ENCODE results near the gene MALT1. TPM values are rescaled to one million over a fixed set of nuclear protein-coding genes. Genes with fewer than 3 reads are reported as not detected.

The MALT1 gene, protein sequence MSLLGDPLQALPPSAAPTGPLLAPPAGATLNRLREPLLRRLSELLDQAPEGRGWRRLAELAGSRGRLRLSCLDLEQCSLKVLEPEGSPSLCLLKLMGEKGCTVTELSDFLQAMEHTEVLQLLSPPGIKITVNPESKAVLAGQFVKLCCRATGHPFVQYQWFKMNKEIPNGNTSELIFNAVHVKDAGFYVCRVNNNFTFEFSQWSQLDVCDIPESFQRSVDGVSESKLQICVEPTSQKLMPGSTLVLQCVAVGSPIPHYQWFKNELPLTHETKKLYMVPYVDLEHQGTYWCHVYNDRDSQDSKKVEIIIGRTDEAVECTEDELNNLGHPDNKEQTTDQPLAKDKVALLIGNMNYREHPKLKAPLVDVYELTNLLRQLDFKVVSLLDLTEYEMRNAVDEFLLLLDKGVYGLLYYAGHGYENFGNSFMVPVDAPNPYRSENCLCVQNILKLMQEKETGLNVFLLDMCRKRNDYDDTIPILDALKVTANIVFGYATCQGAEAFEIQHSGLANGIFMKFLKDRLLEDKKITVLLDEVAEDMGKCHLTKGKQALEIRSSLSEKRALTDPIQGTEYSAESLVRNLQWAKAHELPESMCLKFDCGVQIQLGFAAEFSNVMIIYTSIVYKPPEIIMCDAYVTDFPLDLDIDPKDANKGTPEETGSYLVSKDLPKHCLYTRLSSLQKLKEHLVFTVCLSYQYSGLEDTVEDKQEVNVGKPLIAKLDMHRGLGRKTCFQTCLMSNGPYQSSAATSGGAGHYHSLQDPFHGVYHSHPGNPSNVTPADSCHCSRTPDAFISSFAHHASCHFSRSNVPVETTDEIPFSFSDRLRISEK
- polyA plus RNA-seq (2013, experiment 1 of 2): 11.5 TPM
- polyA plus RNA-seq (2013, experiment 2 of 2): 12.4 TPM

DNA sequence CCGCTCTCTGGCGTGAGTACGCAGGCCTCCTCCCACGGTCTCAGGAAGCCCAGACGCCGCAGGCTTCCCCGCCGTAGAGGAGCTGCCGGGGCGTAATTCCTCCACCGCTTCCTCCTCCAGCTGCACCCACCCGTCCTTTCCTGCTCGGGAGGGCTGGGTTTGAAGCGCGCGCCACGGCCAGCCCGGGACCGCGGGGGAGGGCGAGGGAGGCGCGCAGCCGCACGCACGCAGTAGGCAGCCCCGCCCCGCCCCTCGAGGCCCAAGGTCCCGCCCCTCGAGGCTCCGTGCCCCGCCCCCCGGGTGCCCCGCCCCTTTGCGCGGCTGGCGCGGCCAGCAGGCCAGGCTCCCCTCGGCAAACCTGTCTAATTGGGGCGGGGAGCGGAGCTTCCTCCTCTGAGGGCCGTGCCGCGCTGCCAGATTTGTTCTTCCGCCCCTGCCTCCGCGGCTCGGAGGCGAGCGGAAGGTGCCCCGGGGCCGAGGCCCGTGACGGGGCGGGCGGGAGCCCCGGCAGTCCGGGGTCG lies at the start of gene MALT1:
MALT1 (plus strand) TSS at position 355 of the 521 bp plus-strand sequence. CDS start 179 bp downstream, outside the sequence.
- Histone ChIP-seq H3K4me3 (ENCODE audit: low read length) (peak within 1 kb of the TSS; percentile 77), H3K4me1 (ENCODE audit: insufficient read depth, low read length) (peaks cover 10% of the 10 kb centered on the region), H3K36me3 (ENCODE audit: insufficient read depth, low read length) (no peaks in the 10 kb centered on the region; the same call in 1 of the 2 replicates), H3K9ac (ENCODE audit: low read depth, low read length) (peak within 1 kb of the TSS; percentile 85), H3K27me3 (ENCODE audit: insufficient read depth, low read length) (no peaks in the 10 kb centered on the region), H3K9me3 (ENCODE audit: insufficient read depth, low read depth, low read length) (no peaks in the 10 kb centered on the region), H3K27ac (ENCODE audit: low read depth, low read length) (peak within 1 kb of the TSS; percentile 77)
- under 1% methylated on average over 60 of the region's 60 CpGs for WGBS

DNA sequence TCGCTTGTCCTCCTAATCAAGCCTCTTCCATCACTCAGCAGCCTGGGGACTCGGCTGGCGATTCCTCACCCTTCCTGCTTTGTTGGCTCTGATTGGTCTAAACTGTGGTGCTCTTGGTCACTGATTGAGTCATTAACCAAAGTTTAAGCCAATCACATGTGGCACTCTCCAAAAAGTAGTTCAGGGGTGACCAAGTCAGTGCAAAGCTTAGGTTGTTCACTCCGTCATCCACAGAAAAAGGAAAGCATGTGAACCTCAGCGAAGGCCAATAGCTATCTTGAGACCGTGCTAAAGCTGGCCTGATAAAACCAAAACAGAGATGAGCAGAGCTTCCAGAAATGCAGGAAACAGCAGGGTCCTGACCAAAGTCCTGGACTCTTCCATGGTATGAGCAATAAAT lies 47.3 kb upstream of the MALT1 start:
- WGBS: 93% methylated on average over 6 of the region's 6 CpGs
- Histone ChIP-seq H3K9me3 (ENCODE audit: insufficient read depth, low read depth, low read length) (no peaks in the 10 kb centered on the region), H3K27ac (ENCODE audit: low read depth, low read length) (no peak overlapping the region), H3K4me3 (ENCODE audit: low read length) (no peak overlapping the region), H3K4me1 (ENCODE audit: insufficient read depth, low read length) (peaks cover 11% of the 10 kb centered on the region), H3K9ac (ENCODE audit: low read depth, low read length) (no peak overlapping the region), H3K36me3 (ENCODE audit: insufficient read depth, low read length) (no peaks in the 10 kb centered on the region), H3K27me3 (ENCODE audit: insufficient read depth, low read length) (no peaks in the 10 kb centered on the region)

DNA sequence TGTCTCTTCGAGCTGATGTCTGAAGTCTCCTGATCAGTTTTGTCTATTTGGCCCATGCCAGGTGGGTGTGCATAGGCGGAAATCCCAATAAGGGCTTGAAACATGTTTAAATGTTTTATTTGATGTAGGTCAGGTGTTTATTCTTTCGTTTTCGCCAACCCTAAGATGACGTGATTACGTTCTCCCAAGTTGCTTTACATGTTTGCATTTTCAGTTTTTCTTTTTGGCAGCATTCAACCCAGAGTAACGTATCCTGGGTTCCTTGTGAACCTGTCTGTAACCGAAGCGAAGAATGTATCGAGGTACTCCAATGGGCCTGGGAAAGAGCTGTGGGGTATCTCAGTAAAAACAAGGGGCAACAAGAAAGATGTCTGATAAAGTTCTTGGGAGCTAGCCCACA lies 45.4 kb upstream of the MALT1 start:
- H3K27me3 ChIP-seq (ENCODE audit: insufficient read depth, low read length): no peaks in the 10 kb centered on the region
- H3K9me3 ChIP-seq (ENCODE audit: insufficient read depth, low read depth, low read length): no peaks in the 10 kb centered on the region
- H3K4me1 ChIP-seq (ENCODE audit: insufficient read depth, low read length): peaks cover 18% of the 10 kb centered on the region
- H3K4me3 ChIP-seq (ENCODE audit: low read length): no peak overlapping the region
- H3K9ac ChIP-seq (ENCODE audit: low read depth, low read length): no peak overlapping the region
- WGBS: 93% methylated on average over 10 of the region's 10 CpGs
- H3K36me3 ChIP-seq (ENCODE audit: insufficient read depth, low read length): no peaks in the 10 kb centered on the region
- no peak overlapping the region for H3K27ac ChIP-seq (ENCODE audit: low read depth, low read length)

DNA sequence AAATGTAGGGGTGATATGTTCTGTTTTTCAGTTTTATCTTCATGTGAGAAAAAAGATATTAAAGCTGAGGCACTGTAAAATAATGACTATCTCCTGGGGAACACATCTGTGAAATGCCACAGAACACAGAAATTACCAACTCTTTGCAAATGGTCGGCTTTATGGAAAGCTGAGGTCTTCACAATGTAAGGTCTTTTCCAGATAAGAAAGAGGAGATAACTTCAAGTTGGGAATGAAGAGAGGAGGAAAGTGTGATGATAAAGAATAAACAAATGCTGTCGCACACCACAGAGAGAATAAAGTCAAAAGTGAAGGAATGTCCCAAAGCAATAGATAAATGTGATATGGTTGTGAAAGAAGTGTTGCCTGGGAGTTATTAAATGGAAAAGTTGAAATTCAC lies 41.2 kb upstream of the MALT1 start:
- 84% methylated on average over 2 of the region's 2 CpGs for WGBS
- Histone ChIP-seq H3K4me1 (ENCODE audit: insufficient read depth, low read length) (peaks cover 18% of the 10 kb centered on the region), H3K27me3 (ENCODE audit: insufficient read depth, low read length) (no peaks in the 10 kb centered on the region), H3K4me3 (ENCODE audit: low read length) (no peak overlapping the region), H3K9ac (ENCODE audit: low read depth, low read length) (no peak overlapping the region), H3K9me3 (ENCODE audit: insufficient read depth, low read depth, low read length) (no peaks in the 10 kb centered on the region), H3K27ac (ENCODE audit: low read depth, low read length) (no peak overlapping the region), H3K36me3 (ENCODE audit: insufficient read depth, low read length) (no peaks in the 10 kb centered on the region)

DNA sequence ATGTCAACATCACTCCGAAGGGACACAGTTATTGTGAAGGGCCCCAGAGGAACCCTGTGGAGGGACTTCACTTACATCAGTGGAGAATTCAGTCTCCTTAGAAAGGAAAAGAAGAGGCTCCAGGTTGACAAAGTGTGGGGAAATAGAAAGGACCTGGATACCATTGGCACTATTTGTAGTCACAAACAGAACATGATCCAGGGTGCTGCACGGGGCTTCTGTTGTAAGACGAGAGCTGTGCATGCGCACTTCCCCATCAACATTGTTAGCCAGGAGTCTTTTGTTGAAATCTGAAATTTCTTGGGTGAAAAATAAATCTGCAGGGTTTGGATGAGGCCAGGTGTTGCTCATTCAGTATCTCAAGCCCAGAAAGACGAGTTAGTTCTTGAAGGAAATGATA lies 40.0 kb upstream of the MALT1 start:
- Histone ChIP-seq H3K36me3 (ENCODE audit: insufficient read depth, low read length) (no peaks in the 10 kb centered on the region), H3K27me3 (ENCODE audit: insufficient read depth, low read length) (no peaks in the 10 kb centered on the region), H3K27ac (ENCODE audit: low read depth, low read length) (no peak overlapping the region), H3K9ac (ENCODE audit: low read depth, low read length) (no peak overlapping the region), H3K4me3 (ENCODE audit: low read length) (no peak overlapping the region), H3K9me3 (ENCODE audit: insufficient read depth, low read depth, low read length) (no peaks in the 10 kb centered on the region), H3K4me1 (ENCODE audit: insufficient read depth, low read length) (peaks cover 18% of the 10 kb centered on the region)
- WGBS: 85% methylated on average over 5 of the region's 5 CpGs

DNA sequence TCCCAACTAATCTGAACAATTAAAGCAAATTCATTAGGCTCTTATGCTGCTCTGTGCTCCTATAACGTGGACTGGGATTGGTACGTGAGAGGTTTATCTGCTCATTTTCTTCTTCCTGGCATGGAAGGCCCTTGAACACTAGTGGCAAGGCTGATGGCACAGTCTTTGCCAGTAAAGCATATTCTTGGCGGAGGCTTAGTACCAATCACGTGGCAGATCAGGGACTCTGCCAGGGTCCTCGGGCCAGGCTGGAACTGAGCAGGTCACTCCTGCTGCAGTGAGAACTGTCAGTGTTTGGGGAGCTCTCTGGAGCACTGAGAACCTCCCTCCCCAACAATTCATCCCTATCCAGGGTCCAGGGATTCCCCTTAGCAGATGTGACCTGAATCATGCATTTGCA lies 38.7 kb upstream of the MALT1 start:
- Histone ChIP-seq H3K27me3 (ENCODE audit: insufficient read depth, low read length) (no peaks in the 10 kb centered on the region), H3K27ac (ENCODE audit: low read depth, low read length) (no peak overlapping the region), H3K9me3 (ENCODE audit: insufficient read depth, low read depth, low read length) (no peaks in the 10 kb centered on the region), H3K36me3 (ENCODE audit: insufficient read depth, low read length) (no peaks in the 10 kb centered on the region), H3K4me1 (ENCODE audit: insufficient read depth, low read length) (peaks cover 18% of the 10 kb centered on the region), H3K9ac (ENCODE audit: low read depth, low read length) (no peak overlapping the region), H3K4me3 (ENCODE audit: low read length) (no peak overlapping the region)
- WGBS: 94% methylated on average over 5 of the region's 5 CpGs

DNA sequence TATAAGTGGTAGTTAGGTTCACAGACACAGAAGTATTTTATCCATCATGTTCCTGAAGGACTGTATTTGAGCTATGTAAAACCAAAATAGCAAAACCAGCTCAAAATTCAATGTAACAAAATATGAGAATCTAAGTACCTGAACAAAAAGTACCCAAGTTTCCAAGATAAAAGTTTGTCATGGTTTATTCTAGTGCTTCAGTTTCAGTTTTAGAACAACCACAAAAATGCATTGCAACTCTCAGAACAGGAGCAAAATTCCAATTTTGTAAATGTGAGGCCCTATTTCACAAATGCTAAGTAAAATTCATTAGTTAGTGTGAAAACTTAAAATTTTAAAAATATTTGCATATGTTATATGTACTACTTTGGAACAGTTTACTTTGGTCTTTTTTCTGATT lies 37.4 kb upstream of the MALT1 start:
- Histone ChIP-seq H3K36me3 (ENCODE audit: insufficient read depth, low read length) (no peaks in the 10 kb centered on the region), H3K27me3 (ENCODE audit: insufficient read depth, low read length) (no peaks in the 10 kb centered on the region)

DNA sequence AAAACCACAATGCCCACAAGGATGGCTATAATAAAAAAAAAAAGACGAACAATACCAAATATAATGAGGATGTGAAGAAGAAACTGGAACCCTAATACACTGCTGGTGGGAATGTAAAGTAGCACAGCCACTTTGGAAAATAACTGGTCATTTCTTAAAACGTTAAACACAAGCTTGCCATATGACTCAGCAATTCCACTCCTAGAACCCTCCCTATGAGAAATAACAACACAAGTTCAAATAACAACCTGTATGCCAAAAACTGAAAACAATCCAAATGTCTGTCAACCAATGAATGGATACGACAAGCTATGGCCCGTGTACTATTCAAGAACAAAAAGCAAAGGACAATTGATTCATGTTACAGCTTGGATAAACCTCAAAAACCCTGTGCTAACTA lies 35.4 kb upstream of the MALT1 start:
- no peaks in the 10 kb centered on the region for H3K36me3 ChIP-seq (ENCODE audit: insufficient read depth, low read length)
- H3K9ac ChIP-seq (ENCODE audit: low read depth, low read length): no peak overlapping the region
- H3K27ac ChIP-seq (ENCODE audit: low read depth, low read length): no peak overlapping the region
- no peak overlapping the region for H3K4me3 ChIP-seq (ENCODE audit: low read length)
- 86% methylated on average over 3 of the region's 4 CpGs for WGBS
- H3K9me3 ChIP-seq (ENCODE audit: insufficient read depth, low read depth, low read length): no peaks in the 10 kb centered on the region
- peaks cover 19% of the 10 kb centered on the region for H3K4me1 ChIP-seq (ENCODE audit: insufficient read depth, low read length)
- no peaks in the 10 kb centered on the region for H3K27me3 ChIP-seq (ENCODE audit: insufficient read depth, low read length)

More for the DNA sequence above, 37.4 kb upstream of the MALT1 start:
- H3K4me3 ChIP-seq (ENCODE audit: low read length): no peak overlapping the region
- peaks cover 13% of the 10 kb centered on the region for H3K4me1 ChIP-seq (ENCODE audit: insufficient read depth, low read length)
- H3K9me3 ChIP-seq (ENCODE audit: insufficient read depth, low read depth, low read length): no peaks in the 10 kb centered on the region
- no peak overlapping the region for H3K27ac ChIP-seq (ENCODE audit: low read depth, low read length)
- no peak overlapping the region for H3K9ac ChIP-seq (ENCODE audit: low read depth, low read length)

DNA sequence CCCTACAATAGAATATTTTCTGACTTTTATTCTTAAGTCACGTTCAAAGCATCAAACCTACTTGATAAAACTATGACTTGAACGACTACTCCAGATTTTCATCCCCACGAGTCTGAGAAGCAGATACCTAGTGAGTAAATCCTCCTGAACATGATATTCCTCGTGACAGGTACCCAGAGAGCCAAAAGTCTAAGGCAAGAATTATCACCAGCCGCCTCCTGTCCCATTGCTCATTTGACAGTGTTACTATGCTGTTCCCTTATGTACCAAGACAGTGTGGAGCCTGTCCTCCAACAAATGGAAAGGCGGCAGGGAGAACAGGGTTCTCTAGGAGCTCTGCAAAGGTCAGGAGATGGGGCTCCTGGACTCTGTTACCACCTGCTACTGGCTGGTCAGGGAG lies 34.1 kb upstream of the MALT1 start:
- Histone ChIP-seq H3K27ac (ENCODE audit: low read depth, low read length) (no peak overlapping the region), H3K36me3 (ENCODE audit: insufficient read depth, low read length) (no peaks in the 10 kb centered on the region), H3K27me3 (ENCODE audit: insufficient read depth, low read length) (no peaks in the 10 kb centered on the region), H3K4me3 (ENCODE audit: low read length) (no peak overlapping the region), H3K4me1 (ENCODE audit: insufficient read depth, low read length) (peaks cover 32% of the 10 kb centered on the region), H3K9me3 (ENCODE audit: insufficient read depth, low read depth, low read length) (no peaks in the 10 kb centered on the region), H3K9ac (ENCODE audit: low read depth, low read length) (no peak overlapping the region)
- WGBS: 94% methylated on average over 6 of the region's 6 CpGs

DNA sequence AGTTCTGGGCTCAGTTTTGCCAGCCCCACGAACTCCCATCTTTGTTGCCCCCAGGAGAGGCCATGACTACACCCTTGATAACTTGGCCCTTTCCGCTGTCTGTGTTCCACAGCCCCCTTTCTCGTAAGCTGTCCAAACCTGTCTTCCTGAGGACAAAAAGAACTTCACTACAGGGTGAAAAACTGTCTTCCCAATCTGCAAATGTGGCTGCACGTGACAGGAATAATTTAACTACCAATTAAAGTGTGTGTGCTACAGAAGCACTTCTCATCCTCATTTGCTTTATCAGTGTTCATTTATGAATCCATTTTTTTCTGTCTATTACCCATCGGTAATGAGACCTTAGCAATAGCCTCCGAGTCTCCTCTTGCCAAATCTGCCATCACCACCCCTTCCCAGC lies 33.3 kb upstream of the MALT1 start:
- Histone ChIP-seq H3K4me3 (ENCODE audit: low read length) (no peak overlapping the region), H3K27me3 (ENCODE audit: insufficient read depth, low read length) (no peaks in the 10 kb centered on the region), H3K4me1 (ENCODE audit: insufficient read depth, low read length) (peaks cover 32% of the 10 kb centered on the region), H3K27ac (ENCODE audit: low read depth, low read length) (no peak overlapping the region), H3K36me3 (ENCODE audit: insufficient read depth, low read length) (no peaks in the 10 kb centered on the region), H3K9ac (ENCODE audit: low read depth, low read length) (no peak overlapping the region), H3K9me3 (ENCODE audit: insufficient read depth, low read depth, low read length) (no peaks in the 10 kb centered on the region)
- WGBS: 88% methylated on average over 6 of the region's 6 CpGs

DNA sequence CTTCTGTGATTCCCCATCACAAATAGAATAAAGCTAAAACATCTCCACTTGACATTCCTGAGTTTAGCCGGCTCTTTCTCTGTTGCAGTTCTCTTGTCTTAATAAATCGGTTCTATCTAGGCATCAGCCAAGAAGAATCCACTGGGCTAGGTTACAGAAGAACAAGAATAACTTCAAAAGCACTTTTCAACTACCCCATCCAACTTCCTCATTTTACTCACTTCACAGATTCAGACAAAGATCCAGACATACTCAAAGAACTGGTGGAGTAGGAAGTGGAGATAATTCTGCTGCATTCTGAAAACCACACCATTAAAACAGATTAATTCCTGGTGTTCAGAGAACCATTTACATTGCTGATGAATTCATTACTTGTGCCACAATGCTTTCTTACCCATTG lies 32.8 kb upstream of the MALT1 start:
- no peak overlapping the region for H3K27ac ChIP-seq (ENCODE audit: low read depth, low read length)
- H3K27me3 ChIP-seq (ENCODE audit: insufficient read depth, low read length): no peaks in the 10 kb centered on the region
- no peaks in the 10 kb centered on the region for H3K36me3 ChIP-seq (ENCODE audit: insufficient read depth, low read length)
- no peaks in the 10 kb centered on the region for H3K9me3 ChIP-seq (ENCODE audit: insufficient read depth, low read depth, low read length)
- no peak overlapping the region for H3K4me3 ChIP-seq (ENCODE audit: low read length)
- 86% methylated on average over 2 of the region's 2 CpGs for WGBS
- H3K4me1 ChIP-seq (ENCODE audit: insufficient read depth, low read length): peaks cover 32% of the 10 kb centered on the region
- no peak overlapping the region for H3K9ac ChIP-seq (ENCODE audit: low read depth, low read length)
